ENCODE measurements around the gene ACY1. TPM values are rescaled to one million over a fixed set of nuclear protein-coding genes. Genes with fewer than 3 reads are reported as not detected.
A peak's percentile ranks its signal among the peaks of the same experiment; 100 is the strongest.

The ACY1 gene
- total RNA-seq, 1 donor from 2014 or later = 24.5 TPM

GRCh38 chr3:52019352-52020080, 36.2 kb downstream of the ACY1 start:
- H3K27me3 Mint-ChIP-seq (ENCODE audit: low read depth) = no peaks in the 10 kb centered on the region
- H3K9me3 Mint-ChIP-seq (ENCODE audit: low read depth) = no peaks in the 10 kb centered on the region
- DNase-seq (ENCODE audit: low spot score) = no peak
- H3K36me3 Mint-ChIP-seq (ENCODE audit: low read depth) = no peaks in the 10 kb centered on the region
- peaks cover 57% of the 10 kb centered on the region for H3K4me1 Mint-ChIP-seq (ENCODE audit: low read depth)
- no peak for TF ChIP-seq CTCF (IDR thresholded peaks at IDR 0.05)
- peak overlapping the region; percentile 73 for H3K27ac Mint-ChIP-seq (ENCODE audit: unreplicated experiment)
- no peak overlapping the region for H3K4me3 Mint-ChIP-seq (ENCODE audit: unreplicated experiment)

- no peaks in the 10 kb centered on the region for H3K27me3 Mint-ChIP-seq (ENCODE audit: low read depth)
- TF ChIP-seq CTCF (IDR thresholded peaks at IDR 0.05) = no peak
- H3K4me3 Mint-ChIP-seq (ENCODE audit: unreplicated experiment) = no peak overlapping the region
- no peak overlapping the region for H3K27ac Mint-ChIP-seq (ENCODE audit: unreplicated experiment)
- H3K4me1 Mint-ChIP-seq (ENCODE audit: low read depth) = peaks cover 67% of the 10 kb centered on the region
- no peaks in the 10 kb centered on the region for H3K36me3 Mint-ChIP-seq (ENCODE audit: low read depth)
- no peaks in the 10 kb centered on the region for H3K9me3 Mint-ChIP-seq (ENCODE audit: low read depth)
- DNase-seq (ENCODE audit: low spot score) = no peak
These were observed 37.5 kb downstream of the ACY1 start for GRCh38 chr3:52020796-52021195.

GRCh38 chr3:52021489-52022268, 38.3 kb downstream of the ACY1 start:
- H3K27ac Mint-ChIP-seq (ENCODE audit: unreplicated experiment) = peak overlapping the region; percentile 88
- H3K4me3 Mint-ChIP-seq (ENCODE audit: unreplicated experiment) = no peak overlapping the region
- no peaks in the 10 kb centered on the region for H3K9me3 Mint-ChIP-seq (ENCODE audit: low read depth)
- no peaks in the 10 kb centered on the region for H3K27me3 Mint-ChIP-seq (ENCODE audit: low read depth)
- H3K36me3 Mint-ChIP-seq (ENCODE audit: low read depth) = no peaks in the 10 kb centered on the region
- no peak for DNase-seq (ENCODE audit: low spot score)
- no peak for TF ChIP-seq CTCF (IDR thresholded peaks at IDR 0.05)
- H3K4me1 Mint-ChIP-seq (ENCODE audit: low read depth) = peaks cover 72% of the 10 kb centered on the region

- DNase-seq (ENCODE audit: low spot score) = no peak
- Mint-ChIP-seq H3K36me3 (ENCODE audit: low read depth) (no peaks in the 10 kb centered on the region), H3K27ac (ENCODE audit: unreplicated experiment) (peak overlapping the region; percentile 88), H3K4me3 (ENCODE audit: unreplicated experiment) (peak overlapping the region; percentile 51), H3K27me3 (ENCODE audit: low read depth) (no peaks in the 10 kb centered on the region), H3K4me1 (ENCODE audit: low read depth) (peaks cover 71% of the 10 kb centered on the region), H3K9me3 (ENCODE audit: low read depth) (no peaks in the 10 kb centered on the region)
- peak; percentile 9 for TF ChIP-seq CTCF (IDR thresholded peaks at IDR 0.05)
These were observed 39.2 kb downstream of the ACY1 start for GRCh38 chr3:52022323-52023100.
